Trophoblast cell (in vitro differentiated cells and primary cell): Measurements from ENCODE around the gene SFTA2.

Experiments used
- DNase-seq, 2 donors: peaks; one replicate each; pipeline ENCODE4 v3.0.0-alpha.2; 2016
- H2AFZ ChIP-seq: 2 replicates; pipeline ENCODE4 v1.6.1; 2013; ENCODE audit warnings: low read length, moderate library complexity, mild to moderate bottlenecking; ENCODE audit not compliant: insufficient read depth, poor library complexity
- H2AK5ac ChIP-seq: 2 replicates; pipeline ENCODE4 v1.6.1; 2013; ENCODE audit warnings: mild to moderate bottlenecking, low read length
- H2BK120ac ChIP-seq: 2 replicates; pipeline ENCODE4 v1.6.1; 2013; ENCODE audit warnings: low read length, mild to moderate bottlenecking, moderate library complexity; ENCODE audit not compliant: insufficient read depth, poor library complexity
- H2BK12ac ChIP-seq: 2 replicates; pipeline ENCODE4 v1.6.1; 2013; ENCODE audit warnings: mild to moderate bottlenecking, low read length, moderate library complexity
- H2BK5ac ChIP-seq: 2 replicates; pipeline ENCODE4 v1.6.1; 2013; ENCODE audit warnings: low read length, low read depth, moderate library complexity, mild to moderate bottlenecking; ENCODE audit not compliant: poor library complexity
- H3K14ac ChIP-seq: 2 replicates; pipeline ENCODE4 v1.6.1; 2013; ENCODE audit warnings: mild to moderate bottlenecking, low read length
- H3K18ac ChIP-seq: 2 replicates; pipeline ENCODE4 v1.6.1; 2013; ENCODE audit warnings: mild to moderate bottlenecking, low read length
- H3K23ac ChIP-seq: 2 replicates; pipeline ENCODE4 v1.6.1; 2013; ENCODE audit warnings: low read length
- H3K27ac ChIP-seq: 2 replicates; pipeline ENCODE4 v1.5.1; 2013; ENCODE audit warnings: low read depth, mild to moderate bottlenecking, inconsistent platforms, low read length, moderate library complexity
- H3K27me3 ChIP-seq: 2 replicates; pipeline ENCODE4 v1.6.1; 2013; ENCODE audit warnings: inconsistent platforms, mild to moderate bottlenecking, low read length, moderate library complexity; ENCODE audit not compliant: insufficient read depth
- H3K36me3 ChIP-seq, 2 experiments: 1 replicate in 1 of 2; 2 replicates in 1 of 2; pipeline ENCODE4 v1.6.1; 2013; ENCODE audit warnings: low read length in 2 of 2, mild to moderate bottlenecking in 2 of 2, moderate library complexity in 1 of 2; ENCODE audit not compliant: insufficient read depth in 2 of 2, control insufficient read depth in 1 of 2
- H3K4ac ChIP-seq: 2 replicates; pipeline ENCODE4 v1.6.1; 2013; ENCODE audit warnings: low read depth, mild to moderate bottlenecking, low read length, moderate library complexity
- H3K4me1 ChIP-seq, 2 experiments: 1 replicate in 1 of 2; 2 replicates in 1 of 2; pipeline ENCODE4 v1.6.1; 2013; ENCODE audit warnings: low read length in 2 of 2, mild to moderate bottlenecking in 2 of 2, moderate library complexity in 1 of 2; ENCODE audit not compliant: insufficient read depth in 2 of 2, control insufficient read depth in 1 of 2
- H3K4me2 ChIP-seq: 2 replicates; pipeline ENCODE4 v1.6.1; 2013; ENCODE audit warnings: inconsistent platforms, mild to moderate bottlenecking, low read length, moderate library complexity
- H3K4me3 ChIP-seq: 2 replicates; pipeline ENCODE4 v1.5.1; 2013; ENCODE audit warnings: mild to moderate bottlenecking, low read depth, low read length, inconsistent platforms
- H3K79me1 ChIP-seq: one replicate; pipeline ENCODE4 v1.6.1; 2013; ENCODE audit warnings: low read length
- H3K79me2 ChIP-seq: 2 replicates; pipeline ENCODE4 v1.6.1; 2013; ENCODE audit warnings: low read length, mild to moderate bottlenecking; ENCODE audit not compliant: control insufficient read depth, insufficient read depth, poor library complexity
- H3K9ac ChIP-seq: 2 replicates; pipeline ENCODE4 v1.6.1; 2013; ENCODE audit warnings: mild to moderate bottlenecking, low read length
- H3K9me3 ChIP-seq: 2 replicates; pipeline ENCODE4 v1.6.1; 2013; ENCODE audit warnings: low read depth, mild to moderate bottlenecking, control low read depth, inconsistent platforms, low read length; ENCODE audit not compliant: insufficient read depth
- H4K12ac ChIP-seq: 2 replicates; pipeline ENCODE4 v1.6.1; 2013; ENCODE audit warnings: low read depth, mild to moderate bottlenecking, low read length, moderate library complexity
- H4K8ac ChIP-seq: 2 replicates; pipeline ENCODE4 v1.6.1; 2013; ENCODE audit warnings: low read depth, mild to moderate bottlenecking, low read length, moderate library complexity
- H4K91ac ChIP-seq: one replicate; pipeline ENCODE4 v1.6.1; 2013; ENCODE audit warnings: low read depth, mild to moderate bottlenecking, low read length, moderate library complexity
- WGBS: extraction: QIAGEN DNeasy Blood & Tissue Kit; methylation state at CpG from one replicate; pipeline ENCODE4 v1.1.7; 2013; ENCODE audit warnings: missing lambda C conversion rate; ENCODE audit not compliant: insufficient read length, insufficient coverage; ENCODE audit errors: extremely low coverage; 5-methylcytosine and 5-hydroxymethylcytosine counted together

SFTA2 gene

DNA sequence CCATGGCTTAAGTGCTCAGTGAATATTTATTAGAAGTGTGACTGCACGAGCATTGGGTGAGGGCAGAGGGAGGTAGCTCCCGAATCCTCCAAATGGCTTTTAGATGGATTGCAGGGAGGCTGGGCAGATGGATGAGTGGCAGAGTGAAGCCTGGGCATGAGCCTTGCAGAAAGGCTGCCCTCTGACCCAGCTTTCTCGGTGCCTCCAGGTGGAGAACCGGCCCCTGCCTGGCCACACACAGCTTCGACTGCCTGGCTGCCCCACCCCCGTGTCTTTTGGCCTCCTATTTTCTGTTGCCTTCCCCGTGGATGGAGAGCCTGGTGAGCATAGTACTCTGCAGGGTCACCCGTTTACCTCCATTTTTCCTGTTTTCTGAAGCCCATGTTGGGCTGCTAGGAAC lies 14.5 kb downstream of the SFTA2 start:
- Histone ChIP-seq H3K14ac (no peak overlapping the region), H2BK12ac (no peak overlapping the region), H3K36me3 (peaks cover 26 to 36% of the 10 kb centered on the region in 2 experiments), H3K4me3 (no peak overlapping the region), H4K91ac (no peak overlapping the region), H3K9ac (no peak overlapping the region), H2AK5ac (no peak overlapping the region), H2BK5ac (no peak overlapping the region), H3K23ac (no peak overlapping the region), H3K4me2 (no peak overlapping the region), H3K18ac (no peak overlapping the region), H4K8ac (no peak overlapping the region), H4K12ac (no peak overlapping the region), H3K4me1 (peaks cover 4 to 11% of the 10 kb centered on the region in 2 experiments), H3K79me1 (peaks cover 6% of the 10 kb centered on the region), H3K9me3 (no peaks in the 10 kb centered on the region), H3K27ac (no peak overlapping the region), H2BK120ac (no peak overlapping the region), H2AFZ (no peak overlapping the region), H3K27me3 (no peaks in the 10 kb centered on the region), H3K79me2 (peaks cover 4% of the 10 kb centered on the region), H3K4ac (no peak overlapping the region)
- DNase-seq, result no peak
- no CpG with 5 or more reads among the region's 8 CpGs for WGBS

DNA sequence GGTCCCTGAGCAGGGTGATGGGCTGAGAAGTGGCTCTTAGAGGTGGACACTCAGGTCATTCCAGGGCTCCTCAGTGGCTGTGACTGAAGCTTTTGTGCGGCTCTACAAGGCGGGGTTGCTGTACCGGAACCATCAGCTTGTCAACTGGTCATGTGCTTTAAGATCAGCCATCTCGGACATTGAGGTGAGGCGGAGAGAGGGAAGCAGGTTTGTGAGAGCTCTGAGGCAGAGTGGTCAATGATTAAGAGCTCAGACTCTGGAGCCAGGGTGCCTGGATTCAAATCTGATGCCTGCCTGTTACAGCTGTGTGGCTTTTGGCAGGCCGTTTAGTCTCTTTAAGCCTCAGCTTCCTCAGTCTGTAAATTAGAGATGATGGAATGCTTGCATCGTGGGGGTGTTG lies 14.9 kb downstream of the SFTA2 start:
- Histone ChIP-seq H3K27me3 (no peaks in the 10 kb centered on the region), H3K4me2 (no peak overlapping the region), H3K18ac (no peak overlapping the region), H3K4me1 (peaks cover 4 to 8% of the 10 kb centered on the region in 2 experiments), H4K8ac (no peak overlapping the region), H2BK12ac (no peak overlapping the region), H2BK5ac (no peak overlapping the region), H3K23ac (no peak overlapping the region), H2AK5ac (no peak overlapping the region), H3K27ac (no peak overlapping the region), H3K36me3 (peaks cover 27 to 36% of the 10 kb centered on the region in 2 experiments), H3K79me2 (peaks cover 4% of the 10 kb centered on the region), H2BK120ac (no peak overlapping the region), H3K79me1 (peaks cover 6% of the 10 kb centered on the region), H4K12ac (no peak overlapping the region), H3K9me3 (no peaks in the 10 kb centered on the region), H2AFZ (no peak overlapping the region), H3K14ac (no peak overlapping the region), H4K91ac (no peak overlapping the region), H3K4me3 (no peak overlapping the region), H3K9ac (no peak overlapping the region), H3K4ac (no peak overlapping the region)
- no peak for DNase-seq
- WGBS, result no CpG with 5 or more reads among the region's 7 CpGs

DNA sequence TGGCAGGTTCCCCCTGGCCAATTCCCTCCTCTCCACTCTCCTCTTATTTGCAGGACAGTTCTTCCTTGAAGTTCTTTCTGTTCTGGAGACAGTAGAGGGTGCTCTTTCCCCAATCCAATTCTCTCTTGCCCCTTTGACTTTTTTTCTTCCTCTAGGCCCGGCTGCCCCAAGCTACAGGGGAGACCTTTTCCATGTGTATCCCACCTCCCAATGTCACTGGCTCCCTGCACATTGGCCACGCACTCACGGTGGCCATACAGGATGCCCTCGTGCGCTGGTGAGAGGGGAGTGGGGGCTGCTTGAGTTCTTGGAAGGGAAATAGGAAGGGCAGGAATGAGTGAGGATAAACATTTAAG lies 16.4 kb downstream of the SFTA2 start:
- Histone ChIP-seq H2BK12ac (no peak overlapping the region), H4K91ac (peak overlapping the region; percentile 12), H2BK5ac (no peak overlapping the region), H3K14ac (no peak overlapping the region), H3K9me3 (no peaks in the 10 kb centered on the region), H3K9ac (no peak overlapping the region), H2BK120ac (peak overlapping the region; percentile 46), H4K8ac (peak overlapping the region; percentile 7), H3K4me3 (no peak overlapping the region), H3K27me3 (no peaks in the 10 kb centered on the region), H3K36me3 (peaks cover 35 to 37% of the 10 kb centered on the region in 2 experiments), H3K18ac (no peak overlapping the region), H3K79me1 (peaks cover 6% of the 10 kb centered on the region), H3K4me2 (no peak overlapping the region), H2AK5ac (no peak overlapping the region), H3K4ac (no peak overlapping the region), H3K23ac (no peak overlapping the region), H2AFZ (no peak overlapping the region), H3K79me2 (peaks cover 4% of the 10 kb centered on the region), H3K4me1 (peaks cover 4 to 8% of the 10 kb centered on the region in 2 experiments), H3K27ac (no peak overlapping the region), H4K12ac (no peak overlapping the region)
- peak; percentile 11 to 64 for DNase-seq
- no CpG with 5 or more reads among the region's 5 CpGs for WGBS

DNA sequence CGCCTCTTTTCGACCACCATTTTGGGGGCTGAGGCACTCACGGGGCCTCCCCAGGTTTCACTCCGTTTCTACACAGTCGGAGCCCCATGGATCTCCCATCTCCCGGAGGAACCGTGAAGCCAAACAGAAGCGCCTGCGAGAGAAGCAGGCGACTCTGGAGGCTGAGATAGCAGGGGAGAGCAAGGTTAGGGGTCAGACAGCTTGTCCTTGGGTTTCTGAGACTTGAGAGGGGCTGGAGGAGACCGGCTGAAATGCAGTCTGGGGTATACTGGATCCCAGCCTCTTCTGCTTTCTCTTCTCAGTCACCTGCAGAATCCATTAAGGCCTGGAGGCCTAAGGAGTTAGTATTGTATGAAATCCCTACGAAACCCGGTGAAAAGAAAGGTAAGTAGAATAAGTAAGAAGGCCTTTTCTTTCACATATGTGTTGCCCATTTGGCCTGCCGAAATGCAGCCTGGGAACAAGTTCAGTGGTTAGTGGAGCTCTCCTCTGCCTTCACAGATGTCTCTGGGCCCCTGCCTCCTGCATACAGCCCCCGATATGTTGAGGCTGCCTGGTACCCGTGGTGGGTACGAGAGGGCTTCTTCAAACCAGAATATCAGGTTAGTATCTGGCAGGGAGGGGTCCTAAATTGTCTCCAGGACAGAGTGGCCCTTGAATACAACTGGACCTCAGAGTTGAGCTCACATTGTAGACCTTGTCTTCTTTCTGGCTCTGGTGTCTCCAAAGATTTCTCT lies 16.9 kb downstream of the SFTA2 start:
- Histone ChIP-seq H3K79me2 (peaks cover 4% of the 10 kb centered on the region), H3K79me1 (peaks cover 6% of the 10 kb centered on the region), H2AK5ac (peak overlapping the region; percentile 72), H3K14ac (peak overlapping the region; percentile 24), H3K9me3 (no peaks in the 10 kb centered on the region), H4K91ac (peak overlapping the region; percentile 78), H3K23ac (no peak overlapping the region), H3K4me1 (peaks cover 4 to 8% of the 10 kb centered on the region in 2 experiments), H2BK12ac (peak overlapping the region; percentile 42), H3K9ac (no peak overlapping the region), H2BK120ac (peak overlapping the region; percentile 23), H4K12ac (peak overlapping the region; percentile 34), H3K36me3 (peaks cover 35 to 37% of the 10 kb centered on the region in 2 experiments), H3K18ac (no peak overlapping the region), H4K8ac (peak overlapping the region; percentile 64), H2BK5ac (peak overlapping the region; percentile 13), H2AFZ (peak overlapping the region; percentile 33), H3K27me3 (no peaks in the 10 kb centered on the region), H3K4me2 (peak overlapping the region; percentile 58), H3K27ac (no peak overlapping the region), H3K4ac (peak overlapping the region; percentile 17), H3K4me3 (no peak overlapping the region)
- no CpG with 5 or more reads among the region's 17 CpGs for WGBS
- no peak for DNase-seq
